ENCODE measurements around the gene MLLT3.
A peak's percentile ranks its signal among the peaks of the same experiment; 100 is the strongest.

The MLLT3 gene

GRCh38 chr9:20437476-20437875, 184.8 kb downstream of the MLLT3 start:
- no peak overlapping the region for H3K4me3 ChIP-seq (ENCODE audit: low read depth, low read length)
- TF ChIP-seq CTCF (IDR thresholded peaks at IDR 0.05; ENCODE audit: insufficient read depth, low read length, missing control alignments) = no peak
- peak; percentile 49 for DNase-seq (ENCODE audit: low read depth, low spot score)
- ChIA-PET POLR2A (interaction anchor here (0.6 to 0.8 kb wide), 2 partner anchors 246 to 408 kb away, joined by 3 read pairs; partner anchors contain the start of gene FOCAD), CTCF (interaction anchor here (0.9 to 1.6 kb wide), 2 partner anchors 187 to 673 kb away, joined by 3 to 4 read pairs; no protein-coding TSS in a partner anchor)

- POLR2A ChIA-PET = no interaction called here
- CTCF ChIA-PET = interaction anchor here (1.6 to 1.8 kb wide), 2 partner anchors 188 to 674 kb away, joined by 3 to 4 read pairs; no protein-coding TSS in a partner anchor
- no peak for DNase-seq (ENCODE audit: low read depth, low spot score)
Measured at GRCh38 chr9:20436476-20437195, 185.7 kb downstream of the MLLT3 start.

GRCh38 chr9:20428976-20429375, 193.3 kb downstream of the MLLT3 start:
- H3K4me3 ChIP-seq (ENCODE audit: low read depth, low read length) = no peak overlapping the region
- DNase-seq (ENCODE audit: low read depth, low spot score) = no peak
- POLR2A ChIA-PET = no interaction called here

More at GRCh38 chr9:20436476-20437195, 185.7 kb downstream of the MLLT3 start:
- no peak for TF ChIP-seq CTCF (IDR thresholded peaks at IDR 0.05; ENCODE audit: insufficient read depth, low read length, missing control alignments)
- no peak overlapping the region for H3K4me3 ChIP-seq (ENCODE audit: low read depth, low read length)

GRCh38 chr9:20427359-20427758, 194.9 kb downstream of the MLLT3 start:
- ChIA-PET CTCF (no interaction called here), POLR2A (no interaction called here)
- no peak for TF ChIP-seq CTCF (IDR thresholded peaks at IDR 0.05; ENCODE audit: insufficient read depth, low read length, missing control alignments)
- no peak for DNase-seq (ENCODE audit: low read depth, low spot score)
- no peak overlapping the region for H3K4me3 ChIP-seq (ENCODE audit: low read depth, low read length)

More at GRCh38 chr9:20428976-20429375, 193.3 kb downstream of the MLLT3 start:
- CTCF ChIA-PET = no interaction called here
- no peak for TF ChIP-seq CTCF (IDR thresholded peaks at IDR 0.05; ENCODE audit: insufficient read depth, low read length, missing control alignments)

GRCh38 chr9:20426019-20426418, 196.3 kb downstream of the MLLT3 start:
- DNase-seq (ENCODE audit: low read depth, low spot score) = no peak
- ChIA-PET POLR2A (no interaction called here), CTCF (interaction anchor here (0.9 to 1.3 kb wide), 3 partner anchors 9 to 684 kb away, joined by 3 to 5 read pairs (median 3); partner anchors contain the start of gene MLLT3)
- TF ChIP-seq CTCF (IDR thresholded peaks at IDR 0.05; ENCODE audit: insufficient read depth, low read length, missing control alignments) = no peak
- no peak overlapping the region for H3K4me3 ChIP-seq (ENCODE audit: low read depth, low read length)

- ChIA-PET CTCF (interaction anchor here (1.4 kb wide), 1 partner anchor 12 kb away, joined by 5 read pairs; no protein-coding TSS in a partner anchor), POLR2A (no interaction called here)
- no peak for TF ChIP-seq CTCF (IDR thresholded peaks at IDR 0.05; ENCODE audit: insufficient read depth, low read length, missing control alignments)
- no peak overlapping the region for H3K4me3 ChIP-seq (ENCODE audit: low read depth, low read length)
- DNase-seq (ENCODE audit: low read depth, low spot score) = no peak
Measured at GRCh38 chr9:20419533-20419932, 202.8 kb downstream of the MLLT3 start.

Data from AG04449 (cell line).